ENCODE data around the gene ABL1. TPM values are rescaled to one million over a fixed set of nuclear protein-coding genes. Genes with fewer than 3 reads are reported as not detected.
A peak's percentile ranks its signal among the peaks of the same experiment; 100 is the strongest.

Gene ABL1
- total RNA-seq, 1 donor from 2014 or later: 28.4 TPM

DNA sequence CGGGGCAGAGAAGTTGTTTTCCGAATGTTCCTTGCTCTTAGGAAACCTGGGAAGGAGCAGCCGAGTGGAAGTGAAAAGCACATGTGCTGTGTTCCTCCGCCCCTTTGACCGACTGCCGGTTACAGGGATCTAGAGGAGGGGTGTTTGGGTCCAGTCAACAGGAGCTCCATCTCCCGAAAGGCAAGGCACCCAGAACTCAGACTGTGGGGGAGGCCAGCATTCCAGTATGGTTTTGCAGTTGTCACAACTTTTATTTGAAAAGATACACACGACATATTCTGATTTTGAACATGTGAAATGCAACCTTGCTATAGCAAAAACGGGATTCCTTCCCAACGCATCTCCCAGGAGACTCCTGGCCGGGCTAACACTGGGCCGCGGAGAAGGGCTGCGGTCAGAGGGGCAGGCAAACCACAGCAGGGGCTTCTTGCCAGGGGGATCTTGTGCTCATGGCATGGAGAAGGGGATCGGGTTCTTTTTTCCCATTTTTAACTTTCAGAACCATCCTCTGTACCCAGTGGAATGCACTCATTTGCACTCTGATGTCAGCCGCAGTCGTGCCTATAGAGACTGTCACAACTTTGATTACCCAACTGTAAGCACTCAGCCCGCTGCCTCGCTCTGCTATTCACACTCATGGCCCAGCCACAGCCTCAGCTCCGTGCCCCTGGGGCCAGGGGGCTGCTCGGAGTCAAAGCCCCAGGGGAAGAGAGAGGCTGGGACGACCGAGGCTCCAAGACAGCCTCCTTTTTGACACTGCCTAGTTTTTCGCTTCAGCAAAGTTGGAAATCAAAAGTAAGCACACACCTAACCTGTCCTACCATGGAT, 57.6 kb downstream of the ABL1 start:
- ATAC-seq: no peak

DNA sequence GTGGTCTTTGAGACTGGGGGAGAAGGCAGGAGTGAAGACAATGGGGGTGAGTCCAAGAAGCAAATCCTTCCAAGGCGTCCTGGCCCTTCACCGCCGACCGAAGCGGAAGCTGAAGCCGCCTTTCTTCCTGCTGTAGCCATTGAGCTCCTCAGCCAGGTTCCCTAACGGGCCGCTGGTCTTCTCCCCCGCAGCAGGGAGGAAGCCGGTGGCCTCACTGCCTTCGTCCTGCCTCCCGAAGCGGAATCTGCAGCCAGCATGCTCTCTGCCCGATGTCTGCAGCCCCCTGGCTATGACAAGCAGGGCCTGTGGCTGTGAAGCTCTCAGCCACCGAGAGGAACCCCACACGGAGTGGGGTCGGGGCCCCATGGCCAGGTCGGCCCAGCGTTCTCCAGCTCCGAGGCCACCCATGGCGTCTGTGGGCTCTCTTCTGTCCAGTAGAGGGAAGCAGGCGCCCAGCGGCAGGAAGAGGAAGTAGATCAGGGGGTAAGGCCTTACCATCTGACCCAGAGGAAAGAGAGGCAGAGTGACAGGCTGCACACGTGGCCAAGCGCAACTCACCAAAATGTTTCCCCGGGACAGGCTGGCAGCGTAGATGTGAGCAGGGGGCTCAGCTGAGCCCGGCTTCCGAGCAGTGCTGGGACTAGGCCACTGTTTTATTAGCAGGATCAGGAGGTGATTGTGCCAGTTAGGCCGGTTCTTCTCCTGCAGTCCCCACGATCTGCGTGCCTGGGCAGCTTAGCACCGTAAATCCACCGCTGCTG, 58.5 kb downstream of the ABL1 start:
- peak; percentile 76 for ATAC-seq

DNA sequence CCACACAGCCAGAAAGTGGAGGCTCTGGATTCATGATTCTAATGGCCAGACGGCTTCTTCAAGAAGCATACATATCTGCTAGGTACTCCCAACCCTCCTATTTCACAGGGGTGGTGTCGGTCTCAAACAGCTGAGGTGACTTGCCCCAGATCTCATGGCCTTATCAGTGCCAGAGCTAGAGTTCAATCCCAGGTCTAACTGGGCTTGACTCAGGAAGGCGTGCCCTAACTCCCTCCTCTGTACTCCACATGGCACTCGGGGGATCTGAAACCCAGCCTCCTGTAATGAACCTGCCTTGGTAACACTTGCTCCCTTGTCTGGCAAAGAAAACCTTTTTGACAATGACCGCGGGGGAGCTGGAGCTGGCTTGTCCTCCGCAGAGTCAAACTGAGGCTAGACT, 59.5 kb downstream of the ABL1 start:
- no peak for ATAC-seq

DNA sequence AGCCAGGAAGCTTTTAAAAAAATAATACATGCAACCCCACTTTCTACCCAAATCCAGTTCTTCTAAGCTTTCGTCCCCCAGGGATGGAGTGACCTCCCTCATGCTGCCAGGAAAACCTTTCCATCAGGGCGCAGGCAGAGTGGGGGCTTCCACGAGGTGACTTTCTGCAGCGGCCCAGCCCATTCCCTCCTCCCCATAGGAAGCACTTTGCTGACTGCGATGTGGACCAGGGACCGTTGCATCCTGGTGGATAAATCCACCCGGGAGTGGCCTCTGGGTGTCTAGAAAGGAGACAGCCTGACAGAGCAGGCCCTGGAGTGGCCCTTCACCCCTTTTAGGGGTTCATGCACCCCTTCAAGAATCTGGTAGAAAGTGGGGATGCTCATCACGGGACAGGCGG, 60.0 kb downstream of the ABL1 start:
- no peak for ATAC-seq

DNA sequence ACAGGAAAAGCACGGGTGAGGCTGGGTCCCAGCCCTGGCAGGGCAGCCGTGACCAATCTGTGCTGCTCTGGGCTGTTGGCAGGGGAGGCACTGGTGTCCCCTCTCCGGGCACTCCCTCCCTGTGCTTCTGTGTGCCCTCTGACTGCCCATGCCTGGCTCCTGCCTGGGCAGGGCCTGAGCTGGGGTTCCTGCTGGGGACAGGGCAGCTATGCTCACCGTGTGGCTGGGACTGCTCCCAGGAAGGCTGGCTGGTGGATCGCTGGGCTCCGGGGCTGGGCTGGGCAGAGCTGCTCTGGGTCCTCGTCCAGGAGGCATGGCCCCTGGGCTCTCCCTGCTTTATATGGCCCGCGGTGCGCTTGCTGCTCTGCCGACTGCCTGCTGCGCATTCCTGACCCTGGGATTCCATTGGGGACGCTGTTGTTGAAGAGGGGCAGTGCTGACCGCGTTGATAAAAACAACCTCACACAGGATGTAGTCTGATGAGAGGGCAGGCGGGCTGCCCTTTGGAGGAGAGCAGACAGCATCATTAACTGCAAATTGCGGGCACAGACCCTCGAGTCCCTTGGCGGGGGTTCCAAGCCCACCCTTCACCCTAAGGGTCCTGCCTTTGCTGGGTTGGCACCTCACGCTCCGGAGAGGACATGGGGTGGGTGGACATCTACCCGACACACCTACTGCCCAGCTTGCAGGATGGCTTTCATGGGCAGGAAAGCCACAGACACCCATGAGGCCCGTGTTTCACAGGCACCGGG, 60.6 kb downstream of the ABL1 start:
- no peak for ATAC-seq

DNA sequence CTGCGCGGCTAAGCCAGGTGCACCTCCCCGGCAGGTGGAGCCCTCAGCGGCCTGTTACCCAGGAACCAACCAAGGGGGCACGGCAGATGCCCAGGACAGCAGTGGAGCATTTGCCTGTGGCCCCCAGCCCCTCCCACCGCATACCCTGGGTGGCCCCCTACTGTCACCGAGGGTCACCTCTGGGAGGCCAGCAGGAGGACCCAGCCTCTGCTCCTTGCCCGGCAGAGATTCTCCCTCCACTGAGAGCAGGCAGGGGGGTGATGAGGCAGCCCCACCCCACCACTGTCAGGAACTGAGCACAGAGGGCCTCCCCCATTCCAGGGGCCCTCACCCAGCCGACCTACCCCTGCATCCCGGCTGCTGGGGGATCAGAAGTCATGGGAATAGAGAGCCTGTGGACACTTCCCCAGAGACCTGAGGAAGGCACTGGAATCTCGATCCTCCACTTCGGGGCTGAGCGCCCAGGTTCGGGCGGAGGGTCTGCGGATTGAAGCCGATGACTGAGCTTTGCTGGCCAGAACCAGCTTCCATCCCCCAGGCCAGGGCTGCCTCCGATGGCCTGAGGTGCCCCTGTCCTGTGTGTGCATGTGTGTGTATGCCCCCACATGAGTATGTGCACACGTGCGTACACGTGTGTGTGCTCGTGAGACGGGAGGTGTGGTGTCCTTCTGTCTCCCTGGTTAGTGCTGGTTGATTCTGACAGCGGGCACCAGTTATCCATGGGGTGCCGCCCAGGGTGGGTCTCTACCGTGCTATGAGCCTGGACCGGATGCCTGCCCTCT, 61.4 kb downstream of the ABL1 start, which contains the start of gene QRFP:
Gene QRFP (minus strand): TSS at position 580 of the 782 bp plus-strand sequence. CDS start 2,974 bp downstream, outside the sequence.
- no peak for ATAC-seq

DNA sequence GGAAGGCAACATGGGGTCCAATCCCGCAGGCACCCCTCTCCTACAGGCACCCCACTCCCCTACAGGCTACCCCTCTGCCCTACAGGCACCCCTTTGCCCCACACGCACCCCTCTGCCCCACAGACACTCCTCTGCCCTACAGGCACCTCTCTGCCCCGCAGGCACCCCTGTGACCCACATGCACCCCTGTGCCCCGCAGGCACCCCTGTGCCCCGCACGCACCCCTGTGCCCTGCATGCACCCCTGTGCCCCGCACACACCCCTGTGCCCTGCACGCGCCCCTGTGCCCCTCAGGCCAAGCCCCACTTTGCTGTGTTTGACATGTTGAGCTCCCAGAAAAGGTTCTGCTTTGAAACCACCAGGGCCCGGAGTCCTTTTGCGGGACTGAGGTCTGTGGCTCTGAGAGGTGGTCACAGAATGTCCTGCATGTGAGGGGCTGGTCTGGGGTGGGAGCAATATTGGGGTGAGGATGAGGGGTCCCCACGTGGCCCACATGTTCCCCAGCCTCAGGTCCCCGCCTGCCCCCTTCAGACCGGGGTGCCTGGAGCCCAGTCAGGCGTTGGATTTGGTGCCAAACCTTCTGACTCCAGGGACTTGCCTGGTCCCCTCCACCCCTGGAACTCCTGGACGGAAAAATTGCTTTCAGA, 62.2 kb downstream of the ABL1 start:
- no peak for ATAC-seq

DNA sequence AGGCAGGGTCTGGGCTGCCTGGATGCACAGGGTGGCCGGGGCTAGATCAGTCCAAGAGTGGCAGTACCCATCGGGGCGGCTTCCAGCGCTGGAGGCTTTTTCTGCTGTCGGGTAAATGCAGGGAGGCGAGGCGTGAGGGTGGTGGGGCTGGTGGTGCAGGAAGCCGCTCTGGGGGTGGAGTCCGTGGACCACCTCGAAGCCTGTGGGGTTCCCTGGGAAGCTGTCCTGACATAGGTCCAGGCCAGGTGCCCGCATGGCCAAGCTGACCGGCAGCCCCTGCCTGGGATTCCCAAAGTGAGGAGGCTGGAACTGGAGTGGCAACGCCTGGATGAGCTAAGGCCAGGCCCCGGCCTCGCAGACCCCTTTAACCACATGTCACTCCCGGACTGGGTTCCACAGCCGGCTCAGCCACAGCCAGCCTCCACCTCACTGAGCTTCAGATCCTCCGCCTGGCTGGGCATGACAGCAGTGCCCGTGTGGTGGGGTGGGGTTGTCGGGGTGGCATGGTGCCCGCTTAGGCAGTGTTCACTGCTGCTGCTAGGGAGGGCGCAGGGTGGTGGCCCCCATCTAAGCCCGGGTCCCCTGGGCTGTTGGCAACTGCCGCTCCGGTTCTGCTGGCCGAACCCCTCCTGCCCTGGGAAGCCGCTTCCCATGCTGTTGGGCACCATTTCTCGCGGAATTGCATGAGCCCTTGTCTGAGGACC, 62.9 kb downstream of the ABL1 start:
- ATAC-seq: no peak

DNA sequence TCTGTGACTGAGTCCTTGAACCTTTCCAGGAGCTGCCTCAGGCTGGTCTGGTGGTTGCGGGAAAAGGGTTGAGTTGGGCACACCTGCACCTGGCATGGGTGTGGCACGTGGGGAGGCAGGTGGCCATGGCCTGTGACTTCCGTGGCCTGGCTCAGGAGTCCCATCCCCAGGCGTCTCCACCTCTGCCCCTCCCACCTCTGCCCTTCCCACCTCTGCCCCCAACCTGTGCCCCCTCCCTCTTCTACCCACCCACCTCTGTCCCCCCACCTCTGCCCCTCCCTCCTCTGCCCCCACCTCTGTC, 63.4 kb downstream of the ABL1 start:
- no peak for ATAC-seq

DNA sequence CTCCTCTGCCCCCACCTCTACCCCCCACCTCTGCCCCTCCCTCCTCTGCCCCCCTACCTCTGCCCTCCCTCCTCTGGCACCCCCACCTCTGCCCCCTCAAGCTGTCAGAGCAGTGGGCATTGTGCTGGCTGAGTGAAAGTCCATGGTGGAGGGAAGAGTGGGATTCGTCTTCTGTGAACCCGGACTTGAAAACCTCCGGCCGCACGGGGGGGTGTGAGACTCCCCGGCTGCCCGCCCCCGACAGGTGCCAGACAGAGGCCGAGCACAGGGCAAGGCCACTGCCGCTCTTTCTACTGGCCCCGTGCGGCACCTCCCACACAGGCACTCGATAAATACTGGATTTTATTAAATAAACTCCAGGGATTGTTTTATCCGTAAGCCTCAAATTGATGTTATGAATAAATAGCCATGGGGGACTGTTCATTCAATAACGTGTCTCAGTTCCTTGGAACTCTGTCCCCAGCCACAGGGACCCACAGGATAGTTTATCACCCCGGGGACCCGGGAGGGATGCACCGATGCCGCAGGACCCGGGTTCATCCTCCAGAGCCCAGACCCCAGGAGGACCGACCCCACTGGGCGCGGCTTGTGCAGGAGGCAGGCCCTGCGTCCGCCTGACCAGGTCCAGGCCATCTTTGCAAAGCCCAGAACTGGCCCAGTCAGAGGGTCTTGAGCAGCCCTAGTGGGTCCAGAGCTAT, 64.1 kb downstream of the ABL1 start:
- no peak for ATAC-seq

DNA sequence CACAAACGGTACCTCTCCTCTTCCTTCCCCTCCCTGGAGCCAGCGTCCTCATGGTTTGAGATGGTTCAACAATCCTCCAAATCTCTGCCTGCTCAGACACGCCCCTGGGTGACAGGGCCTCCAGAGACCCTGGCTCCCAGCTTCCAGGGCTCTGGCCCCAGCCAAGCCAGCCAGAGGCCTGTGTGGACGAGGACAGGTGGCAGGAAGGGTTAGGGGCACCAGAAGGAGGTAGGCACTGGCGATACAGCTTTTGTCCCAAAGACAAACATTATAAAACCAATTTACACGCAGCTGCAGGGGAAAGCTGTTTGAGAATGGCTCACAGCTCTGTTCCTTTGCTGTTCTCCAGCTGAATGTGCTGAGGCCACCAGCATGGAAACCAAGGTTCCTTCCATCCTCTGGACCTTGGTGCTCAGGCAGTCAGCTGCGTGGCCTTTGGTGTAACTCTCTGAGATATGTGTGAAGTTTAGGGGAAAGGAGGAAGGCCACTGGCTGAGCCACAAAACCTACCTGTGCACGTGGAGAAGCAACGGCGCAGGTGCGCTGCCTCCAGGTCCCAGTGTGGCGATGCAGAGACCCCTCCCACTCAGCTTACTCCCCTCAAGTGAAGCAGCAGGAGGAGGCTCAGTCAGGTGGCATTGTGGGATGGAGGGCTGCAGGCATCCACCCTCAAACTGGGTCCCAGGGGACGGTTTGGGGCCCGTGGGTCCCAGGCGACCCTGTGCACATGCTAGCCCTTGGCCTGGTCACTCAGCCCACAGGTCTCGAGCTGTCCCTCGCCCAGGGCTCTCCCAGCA, 65.8 kb downstream of the ABL1 start:
- ATAC-seq: no peak

DNA sequence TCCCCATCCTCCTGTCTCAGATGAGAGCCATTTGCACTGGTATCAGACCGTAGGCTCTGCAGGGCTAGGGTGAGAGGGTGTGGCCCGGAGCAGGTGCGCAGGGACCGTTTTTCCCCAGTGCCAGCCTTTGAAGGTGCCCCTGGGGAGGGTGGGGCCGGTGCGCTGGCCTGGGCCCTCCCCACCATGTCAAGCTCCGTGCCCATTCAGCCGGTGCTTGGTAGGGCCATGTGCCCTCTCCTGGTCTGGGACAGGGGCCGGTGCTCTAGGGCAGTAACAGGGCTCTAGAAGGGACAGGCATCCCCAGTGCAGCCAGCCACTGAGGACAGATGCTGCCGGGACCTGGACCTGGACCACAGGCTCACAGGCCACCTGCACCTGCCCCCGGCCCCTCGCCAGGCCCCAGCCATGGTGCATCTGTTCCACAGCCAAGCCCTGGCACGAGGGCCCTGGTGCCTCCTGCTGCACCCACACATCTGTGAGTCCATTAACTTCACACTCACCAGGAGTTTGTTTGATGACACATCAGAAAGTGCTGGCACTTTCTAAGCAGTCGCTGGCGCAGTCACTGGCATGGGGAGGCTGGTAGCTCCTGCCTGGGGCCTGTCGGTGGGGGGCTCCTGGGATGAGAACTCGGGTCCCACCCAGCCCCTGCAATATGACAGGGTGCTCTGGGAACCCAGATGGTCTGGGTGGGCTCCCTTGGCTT, 66.6 kb downstream of the ABL1 start:
- ATAC-seq: peak; percentile 5

DNA sequence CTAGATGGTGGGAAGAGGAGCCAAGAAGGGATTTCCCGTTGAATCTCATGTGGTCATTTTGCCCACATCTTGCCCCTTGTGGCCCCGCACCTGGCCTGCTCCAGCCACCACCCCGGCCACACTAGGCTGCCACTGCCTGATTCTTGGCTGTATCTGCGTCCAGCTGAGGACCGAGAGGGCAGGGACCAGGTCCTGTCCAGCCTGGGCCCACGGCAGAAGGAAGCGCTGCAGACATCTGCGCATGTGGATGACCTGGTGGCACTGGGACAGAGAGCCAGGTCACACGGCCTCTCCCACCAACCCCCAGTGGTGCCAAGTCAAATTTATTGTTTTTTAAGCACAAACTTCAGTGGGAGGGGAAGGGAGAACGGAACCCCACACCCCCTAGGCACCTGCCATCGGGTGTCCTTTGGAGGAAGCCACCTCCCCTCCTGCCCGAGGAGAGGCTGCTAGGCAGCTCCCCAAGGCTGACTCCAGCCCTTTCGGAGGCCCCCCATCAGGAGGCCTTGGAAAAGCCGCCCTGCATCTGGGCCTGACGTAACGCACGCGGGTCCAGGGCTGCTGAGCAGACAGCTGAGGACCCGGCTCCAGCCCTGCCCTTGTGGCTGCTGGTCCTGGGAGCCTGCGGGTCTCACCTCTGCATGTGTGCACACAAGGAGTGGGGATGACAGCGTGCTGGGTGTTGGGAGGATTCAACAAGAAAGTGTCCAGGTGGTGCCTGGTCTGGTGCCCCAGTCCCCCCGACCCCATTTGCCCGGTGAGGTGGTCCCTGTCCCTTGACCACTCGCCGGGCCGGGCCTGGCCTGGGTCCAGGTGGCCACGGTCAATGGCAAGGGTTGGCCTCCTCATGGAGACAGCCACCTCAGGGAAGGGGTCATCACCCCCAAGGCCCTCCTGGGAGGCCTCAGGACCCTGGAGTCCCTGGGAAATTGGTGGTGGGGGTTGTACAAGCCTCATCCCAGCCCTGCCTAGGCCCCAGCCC, 67.4 kb downstream of the ABL1 start:
- no peak for ATAC-seq

DNA sequence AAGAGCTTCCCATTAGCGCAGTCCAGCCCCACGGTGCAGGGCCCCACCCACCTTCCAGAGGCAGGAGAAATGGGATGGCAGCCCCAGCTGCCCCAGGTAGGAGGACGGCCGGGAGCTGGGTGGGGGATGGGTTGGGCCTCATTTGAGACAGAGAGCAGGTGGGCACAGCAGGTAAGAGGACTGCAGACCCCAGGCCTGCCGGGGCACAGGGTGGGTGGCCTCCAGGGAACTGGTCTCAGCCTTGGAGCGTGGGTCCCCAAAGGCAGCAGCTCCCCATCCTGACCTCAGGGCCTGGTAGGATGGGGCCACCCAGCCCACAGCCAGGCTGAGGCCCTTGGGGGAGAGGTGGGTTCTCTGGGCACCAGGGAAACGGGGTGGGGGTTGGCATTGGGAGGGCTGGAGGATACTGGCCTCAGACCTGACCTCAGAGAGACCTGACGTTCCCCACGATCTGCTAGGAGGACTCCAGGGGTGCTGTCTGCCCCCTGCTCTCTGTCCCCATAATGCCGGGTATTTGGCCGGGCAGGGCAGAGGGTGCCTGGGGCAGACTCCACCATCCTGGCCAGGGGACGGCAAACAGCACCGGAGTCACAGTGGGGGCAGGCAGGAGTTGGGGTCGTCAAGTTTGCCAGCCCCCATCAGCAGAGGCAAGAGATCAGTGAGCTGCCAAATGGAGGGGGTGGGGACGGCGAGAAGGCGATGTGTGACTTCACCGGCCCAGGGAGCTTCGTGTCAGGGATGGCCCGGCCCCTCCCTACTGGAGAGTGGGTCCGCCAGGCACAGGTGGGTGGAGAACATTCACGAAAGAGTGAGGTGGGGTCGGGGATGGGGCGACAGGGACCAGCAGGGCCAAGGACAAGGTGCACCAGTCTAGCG, 68.4 kb downstream of the ABL1 start:
- ATAC-seq: no peak

DNA sequence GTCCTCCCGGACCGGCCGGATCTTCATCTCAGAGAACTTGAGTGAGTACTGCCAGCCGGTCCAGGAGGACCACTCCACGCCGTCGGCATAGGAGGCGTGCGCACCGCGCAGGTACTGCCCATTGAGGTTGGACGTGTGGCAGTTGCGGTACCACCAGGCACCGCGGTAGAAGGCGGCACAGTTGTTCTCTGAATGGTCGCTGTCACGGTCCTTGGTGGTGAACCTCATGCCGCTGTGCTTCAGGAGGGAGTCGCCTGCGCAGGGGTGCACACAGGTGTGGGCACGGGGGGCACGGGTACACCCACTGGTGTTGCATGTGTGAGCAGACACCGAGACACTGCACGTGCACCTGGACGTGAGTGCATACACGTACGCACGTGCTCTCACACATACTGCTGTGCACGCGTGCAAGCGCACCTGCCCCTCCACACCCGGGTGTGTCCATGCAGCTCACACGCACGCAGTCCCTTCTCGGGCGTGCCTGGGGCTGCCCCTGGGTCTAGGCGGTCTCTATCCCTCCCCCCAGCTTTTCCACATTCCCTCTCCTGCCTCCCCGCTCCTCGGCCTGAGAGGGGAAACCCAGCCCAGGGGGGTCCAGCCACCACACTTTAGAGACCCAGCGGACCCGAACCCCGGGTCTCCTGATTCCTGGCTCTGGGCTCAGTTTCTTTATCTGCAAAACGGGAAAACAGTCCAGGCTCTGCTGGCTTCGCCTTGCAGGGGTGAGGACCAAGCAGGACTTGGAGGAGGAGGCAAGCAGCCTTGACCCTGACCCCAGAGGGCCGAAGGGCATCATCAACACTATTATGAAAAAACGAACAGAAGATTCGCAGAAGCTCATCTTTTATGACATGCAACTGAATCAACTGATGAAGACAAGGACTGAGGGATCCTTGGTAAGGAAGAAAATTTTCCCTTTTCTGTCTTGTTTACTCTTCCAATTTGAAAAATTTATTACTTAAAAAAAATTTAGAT, 69.3 kb downstream of the ABL1 start:
- ATAC-seq: no peak
